ENCODE data around the gene ATP8A2. TPM values are rescaled to one million over a fixed set of nuclear protein-coding genes. Genes with fewer than 3 reads are reported as not detected.

Gene ATP8A2
- total and polyA plus RNA-seq, 9 of the 15 experiments (the other 6 are each of a cell fraction or from before 2014, with no cell fraction given): under 0.01 to 0.33 (median 0.06) TPM; not detected in 4

DNA sequence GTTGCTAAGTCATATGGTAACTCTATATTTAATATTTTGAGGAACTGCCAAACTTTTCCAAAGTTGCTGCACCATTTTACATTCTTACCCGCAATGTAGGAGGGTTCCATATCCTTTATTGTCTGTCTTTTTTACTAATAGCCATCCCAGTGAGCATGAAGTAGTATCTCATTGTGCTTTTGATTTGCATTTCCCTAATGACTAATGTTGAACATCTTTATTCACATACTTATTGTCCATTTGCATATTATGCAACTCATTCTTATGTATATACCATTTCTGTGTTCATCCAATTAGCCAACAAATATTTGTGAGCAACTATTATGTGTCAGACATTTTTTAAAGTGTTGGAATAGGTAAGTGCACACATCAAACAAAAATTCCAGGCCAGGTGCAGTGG is 20.4 kb upstream of the ATP8A2 start (continued):
- TF ChIP-seq ZNF263 (CRISPR knock-in tag; IDR thresholded peaks at IDR 0.05; ENCODE audit: borderline replicate concordance) (no peak), FOXK2 (conservative IDR thresholded peaks at IDR 0.05 in 1 of 2, IDR thresholded peaks at IDR 0.05 in 1 of 2; ENCODE audit: low read depth in 2 of 2) (no peak), PHB (CRISPR knock-in tag; IDR thresholded peaks at IDR 0.05) (no peak), MTF1 (CRISPR knock-in tag; IDR thresholded peaks at IDR 0.05; ENCODE audit: borderline replicate concordance) (no peak), ZNF785 (CRISPR knock-in tag; IDR thresholded peaks at IDR 0.05) (no peak), CBX8 (IDR thresholded peaks at IDR 0.05; ENCODE audit: borderline replicate concordance, extremely low read depth, low read depth, low read length, poor library complexity, severe bottlenecking) (no peak), PTTG1 (tag; IDR thresholded peaks at IDR 0.05; ENCODE audit: low read depth) (no peak), MAFG (tag; conservative IDR thresholded peaks at IDR 0.05) (no peak), CEBPG (CRISPR knock-in tag; IDR thresholded peaks at IDR 0.05) (no peak), CEBPG (tag; conservative IDR thresholded peaks at IDR 0.05 in 1 of 2, IDR thresholded peaks at IDR 0.05 in 1 of 2) (no peak), ZNF57 (CRISPR knock-in tag; IDR thresholded peaks at IDR 0.05) (no peak), SMAD3 (CRISPR knock-in tag; conservative IDR thresholded peaks at IDR 0.05) (no peak)

DNA sequence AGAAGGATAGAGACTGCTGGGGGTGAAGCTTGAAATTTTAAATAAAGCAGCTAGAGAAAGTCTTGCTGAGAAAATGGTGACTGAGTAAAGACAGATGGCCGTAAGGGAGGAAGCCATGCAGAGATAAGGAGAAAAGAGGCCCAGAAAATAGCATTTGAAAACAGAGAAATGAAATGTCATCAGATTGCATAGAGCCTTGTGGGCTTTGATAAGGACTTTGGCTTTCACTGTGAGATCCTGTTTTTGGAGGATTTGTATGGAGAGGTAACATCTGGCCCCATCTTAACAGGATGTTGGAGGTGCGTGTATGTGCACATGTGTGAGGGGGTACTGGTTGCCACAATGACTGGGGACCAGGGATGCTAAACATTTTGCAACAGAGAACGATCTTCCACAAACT is 19.5 kb upstream of the ATP8A2 start:
- ChIA-PET POLR2A (interaction anchor here (1.6 kb wide), 1 partner anchor 19 kb away, joined by 6 read pairs; no protein-coding TSS in a partner anchor), CTCF (ENCODE audit: low intra/inter-chr PET ratio) (no interaction called here)
- Histone ChIP-seq H3K4me3 (no peak overlapping the region), H4K20me1 (replicated peaks; ENCODE audit: control insufficient read depth, insufficient read depth, low read length) (no peaks in the 10 kb centered on the region), H3K79me2 (ENCODE audit: control insufficient read depth, insufficient read depth, low read length) (no peaks in the 10 kb centered on the region), H3K9me3 (replicated peaks; ENCODE audit: control insufficient read depth, insufficient read depth, low read depth, low read length) (no peaks in the 10 kb centered on the region), H3K4me1 (replicated peaks in 1 of 2; ENCODE audit: control insufficient read depth in 2 of 2, insufficient read depth in 2 of 2, low read length in 2 of 2) (peaks cover 15 to 27% of the 10 kb centered on the region in 2 experiments), H2AFZ (ENCODE audit: low read depth, low read length) (peak overlapping the region; percentile 85), H3K27ac (ENCODE audit: extremely low read depth, low read depth, low read length) (peak overlapping the region; percentile 83), H3K9me1 (ENCODE audit: control insufficient read depth, insufficient read depth, low read length) (no peaks in the 10 kb centered on the region), H3K4me2 (ENCODE audit: insufficient read depth, low read length) (peak overlapping the region; percentile 63), H3K36me3 (ENCODE audit: control insufficient read depth, insufficient read depth, low read length) (no peaks in the 10 kb centered on the region), H3K27me3 (ENCODE audit: control insufficient read depth in 2 of 2, insufficient read depth in 2 of 2, low read length in 2 of 2) (no peaks in the 10 kb centered on the region), H3K9ac (ENCODE audit: insufficient read depth in 1 of 2, low read depth in 2 of 2, low read length in 2 of 2) (peak overlapping the region in 1 of 2 experiments; percentile 51; a peak in 2 of 4 replicates)
- intact Hi-C loops (cut with micrococcal nuclease) (no loop called here), in situ Hi-C loops (cut with MboI) (no loop called here)
- no TSS peak for BruUV-seq (replicated peaks)
- WGBS (ENCODE audit: insufficient coverage, low coverage, missing lambda C conversion rate): 0% methylated on average over 3 of the region's 3 CpGs
- DNase-seq (ENCODE audit: extremely low read depth in 1 of 4, low spot score in 3 of 4) (peak; percentile 26 to 81 (median 52)), ATAC-seq (peak; percentile 89), FAIRE-seq (peak; percentile 92)
- no peak for TF ChIP-seq EZH2 (IDR thresholded peaks at IDR 0.05; ENCODE audit: borderline replicate concordance, low read depth, low read length)
- peak; percentile 86 for TF ChIP-seq ZEB2 (IDR thresholded peaks at IDR 0.05)
- no peak for TF ChIP-seq THRAP3 (IDR thresholded peaks at IDR 0.05; ENCODE audit: borderline replicate concordance)
- no peak for TF ChIP-seq ZNF224 (CRISPR knock-in tag; IDR thresholded peaks at IDR 0.05)
- TF ChIP-seq ZNF143 (CRISPR knock-in tag; IDR thresholded peaks at IDR 0.05): no peak
- no peak for TF ChIP-seq ZNF384 (IDR thresholded peaks at IDR 0.05; ENCODE audit: low read depth, low read length)
- no peak for TF ChIP-seq RB1 (IDR thresholded peaks at IDR 0.05; ENCODE audit: low read depth)
- no peak for TF ChIP-seq ZNF217 (CRISPR knock-in tag; IDR thresholded peaks at IDR 0.05)
- TF ChIP-seq IRF9 (tag; IDR thresholded peaks at IDR 0.05): no peak
- TF ChIP-seq PREB (CRISPR knock-in tag; IDR thresholded peaks at IDR 0.05): no peak
- no peak for TF ChIP-seq PURB (CRISPR knock-in tag; IDR thresholded peaks at IDR 0.05; ENCODE audit: low read depth)
- TF ChIP-seq ZNF77 (CRISPR knock-in tag; IDR thresholded peaks at IDR 0.05): no peak

Data from K562 (cell line).